Brain pericyte (primary cell): ENCODE results near the gene EMID1.
A peak's percentile ranks its signal among the peaks of the same experiment; 100 is the strongest.

Source experiments
- DNase-seq: peaks from one replicate; pipeline ENCODE4 v3.0.0-alpha.2; 2012; ENCODE audit warnings: low read depth, low spot score

EMID1 gene

GRCh38 chr22:29288837-29289236, 83.1 kb downstream of the EMID1 start:
- DNase-seq, result no peak

- no peak for DNase-seq
These were observed 84.4 kb downstream of the EMID1 start for GRCh38 chr22:29290061-29290460.

GRCh38 chr22:29291215-29291614, 85.5 kb downstream of the EMID1 start:
- DNase-seq, result no peak

- DNase-seq, result no peak
These were observed 86.7 kb downstream of the EMID1 start for GRCh38 chr22:29292379-29292778.

GRCh38 chr22:29298641-29299040, 92.9 kb downstream of the EMID1 start:
- DNase-seq, result no peak

GRCh38 chr22:29299136-29299900, 93.6 kb downstream of the EMID1 start:
- DNase-seq, result no peak

GRCh38 chr22:29300467-29300806, 94.7 kb downstream of the EMID1 start:
- DNase-seq, result no peak

GRCh38 chr22:29300807-29301601, 95.3 kb downstream of the EMID1 start:
- no peak for DNase-seq

GRCh38 chr22:29301716-29302401, 96.2 kb downstream of the EMID1 start:
- DNase-seq, result no peak

- no peak for DNase-seq
These were observed 96.6 kb downstream of the EMID1 start for GRCh38 chr22:29302402-29302680.

GRCh38 chr22:29302681-29303465, 97.2 kb downstream of the EMID1 start:
- DNase-seq, result no peak

- DNase-seq, result no peak
These were observed 100.1 kb downstream of the EMID1 start for GRCh38 chr22:29305836-29306174.

GRCh38 chr22:29306175-29306834, 100.6 kb downstream of the EMID1 start, which contains the start of gene GAS2L1:
TSS of gene GAS2L1 (plus strand) at chr22:29306650. CDS start at chr22:29308106, 1,456 bp downstream.
- DNase-seq, result peak; percentile 68

GRCh38 chr22:29306835-29307595, 101.3 kb downstream of the EMID1 start:
- DNase-seq, result no peak

- DNase-seq, result no peak
These were observed 102.0 kb downstream of the EMID1 start for GRCh38 chr22:29307596-29308147.

GRCh38 chr22:29308148-29308790, 102.6 kb downstream of the EMID1 start:
- no peak for DNase-seq

GRCh38 chr22:29308791-29309262, 103.1 kb downstream of the EMID1 start:
- no peak for DNase-seq
